ENCODE measurements around the gene UQCC2.

- TF ChIP-seq CTCF (IDR thresholded peaks at IDR 0.05; ENCODE audit: control extremely low read depth in 1 of 3, insufficient read depth in 1 of 3, low read depth in 1 of 3, low read length in 3 of 3), result no peak
- no peak for TF ChIP-seq FOSL1 (IDR thresholded peaks at IDR 0.05; ENCODE audit: insufficient read depth, low read depth, low read length)
- no peak for TF ChIP-seq BRCA1 (IDR thresholded peaks at IDR 0.05; ENCODE audit: low read depth, low read length)
- TF ChIP-seq POLR2AphosphoS5 (IDR thresholded peaks at IDR 0.05; ENCODE audit: low read depth, low read length), result no peak
- no peak for TF ChIP-seq CEBPB (IDR thresholded peaks at IDR 0.05; ENCODE audit: low read depth, low read length)
- TF ChIP-seq NANOG (IDR thresholded peaks at IDR 0.05; ENCODE audit: insufficient read depth, low read depth, low read length, poor library complexity, severe bottlenecking), result no peak
- no peak for TF ChIP-seq EZH2 (IDR thresholded peaks at IDR 0.05; ENCODE audit: low read depth, low read length, severe bottlenecking)
- TF ChIP-seq E2F6 (IDR thresholded peaks at IDR 0.05), result no peak
- no peak for TF ChIP-seq MAX (IDR thresholded peaks at IDR 0.05)
- no peak for TF ChIP-seq SIN3A (conservative IDR thresholded peaks at IDR 0.05 in 1 of 2, IDR thresholded peaks at IDR 0.05 in 1 of 2; ENCODE audit: low read depth in 1 of 2, low read length in 2 of 2)
These were observed 5.4 kb downstream of the UQCC2 start for GRCh38 chr6:33705955-33706725.
